Vagina (tissue), 2 donors: Measurements from ENCODE around the gene ADPRHL1.

Source experiments
- POLR2A ChIP-seq, 2 donors: fragments of 450-650 bp; IDR thresholded peaks; one replicate each; pipeline ENCODE4 v1.6.1; 2017; ENCODE audit warnings: antibody characterized with exemption in 2 of 2, mild to moderate bottlenecking in 2 of 2, moderate library complexity in 2 of 2
- POLR2AphosphoS5 ChIP-seq, 2 donors: sonication (generic); formaldehyde crosslinking; IDR thresholded peaks; one replicate each; pipeline ENCODE4 v1.9.0; 2017; ENCODE audit warnings: antibody characterized with exemption in 2 of 2, mild to moderate bottlenecking in 2 of 2, low read depth in 1 of 2; ENCODE audit not compliant: insufficient read depth in 1 of 2
- TF ChIP-seq, protein P1 (sequence below), 3 experiments: fragments of 450-650 bp in 2 of 3; fragments of 200-600 bp in 1 of 3; sonication (generic) in 1 of 3; IDR thresholded peaks; one replicate each; pipeline ENCODE4 v1.5.1; 2017 to 2019; ENCODE audit warnings: antibody characterized with exemption in 3 of 3, mild to moderate bottlenecking in 2 of 3, moderate library complexity in 2 of 3

DNA sequence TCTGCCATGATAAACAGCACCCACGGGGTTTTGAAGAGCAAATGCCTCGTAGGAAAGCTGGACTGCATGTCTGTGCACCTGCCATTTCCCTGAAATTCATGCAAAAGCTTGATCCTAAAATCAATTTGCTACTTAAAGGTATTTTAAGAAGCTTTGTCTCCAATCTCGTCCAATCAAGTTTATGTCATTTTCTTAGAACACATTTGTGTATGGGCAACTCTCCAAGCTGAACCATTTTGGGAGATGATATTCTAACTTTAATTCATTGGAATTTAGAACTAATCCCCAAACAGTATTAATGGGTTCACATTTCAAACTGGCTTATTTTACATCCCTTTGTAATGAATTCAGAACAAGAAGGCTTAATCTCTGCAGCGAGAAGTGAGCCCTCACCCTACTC is 822 bp downstream of the ADPRHL1 start:
- TF ChIP-seq, protein P1, sequence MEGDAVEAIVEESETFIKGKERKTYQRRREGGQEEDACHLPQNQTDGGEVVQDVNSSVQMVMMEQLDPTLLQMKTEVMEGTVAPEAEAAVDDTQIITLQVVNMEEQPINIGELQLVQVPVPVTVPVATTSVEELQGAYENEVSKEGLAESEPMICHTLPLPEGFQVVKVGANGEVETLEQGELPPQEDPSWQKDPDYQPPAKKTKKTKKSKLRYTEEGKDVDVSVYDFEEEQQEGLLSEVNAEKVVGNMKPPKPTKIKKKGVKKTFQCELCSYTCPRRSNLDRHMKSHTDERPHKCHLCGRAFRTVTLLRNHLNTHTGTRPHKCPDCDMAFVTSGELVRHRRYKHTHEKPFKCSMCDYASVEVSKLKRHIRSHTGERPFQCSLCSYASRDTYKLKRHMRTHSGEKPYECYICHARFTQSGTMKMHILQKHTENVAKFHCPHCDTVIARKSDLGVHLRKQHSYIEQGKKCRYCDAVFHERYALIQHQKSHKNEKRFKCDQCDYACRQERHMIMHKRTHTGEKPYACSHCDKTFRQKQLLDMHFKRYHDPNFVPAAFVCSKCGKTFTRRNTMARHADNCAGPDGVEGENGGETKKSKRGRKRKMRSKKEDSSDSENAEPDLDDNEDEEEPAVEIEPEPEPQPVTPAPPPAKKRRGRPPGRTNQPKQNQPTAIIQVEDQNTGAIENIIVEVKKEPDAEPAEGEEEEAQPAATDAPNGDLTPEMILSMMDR (IDR thresholded peaks at IDR 0.05), result no peak
- TF ChIP-seq POLR2AphosphoS5 (IDR thresholded peaks at IDR 0.05; ENCODE audit: insufficient read depth in 1 of 2, low read depth in 1 of 2), result no peak
- no peak for TF ChIP-seq POLR2A (IDR thresholded peaks at IDR 0.05)
